HCT116 (cell line): ENCODE results near the gene HCN3. TPM values are rescaled to one million over a fixed set of nuclear protein-coding genes. Genes with fewer than 3 reads are reported as not detected.

ENCODE experiments used
- ATAC-seq: fragments of 200-7000 bp; cut with Tn5 transposase; 2 replicates; pipeline ENCODE4 v1.9.1; 2020; ENCODE audit warnings: mild to moderate bottlenecking, moderate library complexity
- BruUV-seq: library from RNA; stranded (reverse); fragments of 400-500 nt; replicated peaks from 2 replicates; lab custom pipeline; 2021; lab: Mats Ljungman, UMichigan
- CTCF ChIA-PET: fragments of 300-600 bp; sonication (Branson Sonifier 250); formaldehyde crosslinking; loops from one replicate; lab custom pipeline; 2021; ENCODE audit warnings: antibody characterized with exemption; lab: Charles Lee
- POLR2A ChIA-PET: fragments of 300-600, 350-600 bp; sonication (Branson Sonifier 250); formaldehyde crosslinking; loops from one replicate; lab custom pipeline; 2021; ENCODE audit warnings: antibody characterized with exemption; lab: Charles Lee
- RAD21 ChIA-PET, 2 experiments: fragments of 300-600 bp; sonication (Branson Sonifier 250); formaldehyde crosslinking; loops; one replicate each; lab custom pipeline; 2023; ENCODE audit warnings: low total read pairs in 2 of 2; ENCODE audit not compliant: uncharacterized antibody in 2 of 2, unreplicated experiment in 2 of 2, low non-redundant PET in 1 of 2; lab: Charles Lee
- DNase-seq: peaks from one replicate; pipeline ENCODE4 v3.0.0-alpha.2; 2010; ENCODE audit warnings: low read depth, low spot score
- H2AFZ ChIP-seq: fragments of 200-600 bp; shearing (Covaris generic), sonication (generic); 2 replicates; pipeline ENCODE4 v1.6.1; 2017; ENCODE audit warnings: low read depth, mixed run types, mixed read lengths, antibody characterized with exemption, low read length; ENCODE audit not compliant: poor library complexity, severe bottlenecking
- H3K27ac ChIP-seq: 2 replicates; pipeline ENCODE4 v1.5.1; 2012; ENCODE audit warnings: low read depth, low read length
- H3K27me3 ChIP-seq: fragments of 200-600 bp; sonication (generic); 2 replicates; pipeline ENCODE4 v1.6.1; 2016; ENCODE audit warnings: mixed run types, low read length, mixed read lengths; ENCODE audit not compliant: insufficient read depth
- H3K36me3 ChIP-seq, 2 experiments: fragments of 200-500 bp in 1 of 2; fragments of 200-600 bp in 1 of 2; sonication (Bioruptor generic) in 1 of 2; sonication (generic) in 1 of 2; 2 replicates each; pipeline versions ENCODE4 v1.5.1 to v1.6.1; 2014 to 2016; ENCODE audit warnings: low read length in 2 of 2, inconsistent platforms in 1 of 2, mixed read lengths in 1 of 2, mixed run types in 1 of 2; ENCODE audit not compliant: insufficient read depth in 2 of 2, control insufficient read depth in 1 of 2
- H3K4me1 ChIP-seq, 2 experiments: fragments of 200-600 bp in 1 of 2; sonication (generic) in 1 of 2; 2 replicates each; pipeline versions ENCODE4 v1.5.1 to v1.6.1; 2012 to 2017; ENCODE audit warnings: low read length in 2 of 2, inconsistent platforms in 1 of 2, mild to moderate bottlenecking in 1 of 2, mixed read lengths in 1 of 2, mixed run types in 1 of 2, moderate library complexity in 1 of 2; ENCODE audit not compliant: insufficient read depth in 2 of 2, control insufficient read depth in 1 of 2
- H3K4me2 ChIP-seq: fragments of 200-600 bp; sonication (generic); 2 replicates; pipeline ENCODE4 v1.6.1; 2017; ENCODE audit warnings: mixed run types, low read length, mixed read lengths
- H3K4me3 ChIP-seq, 2 experiments: fragments of 200-600 bp in 1 of 2; sonication (generic) in 1 of 2; replicated peaks in 1 of 2; 2 replicates each; pipeline ENCODE4 v1.5.1; 2011 to 2016; ENCODE audit warnings: low read length in 2 of 2, control low read depth in 1 of 2, low read depth in 1 of 2, mild to moderate bottlenecking in 1 of 2, mixed read lengths in 1 of 2, mixed run types in 1 of 2
- H3K79me2 ChIP-seq: fragments of 200-600 bp; sonication (generic); 2 replicates; pipeline ENCODE4 v1.6.1; 2017; ENCODE audit warnings: mild to moderate bottlenecking, mixed run types, low read length, moderate library complexity, mixed read lengths; ENCODE audit not compliant: insufficient read depth
- H3K9ac ChIP-seq: fragments of 200-600 bp; sonication (generic); 2 replicates; pipeline ENCODE4 v1.6.1; 2016; ENCODE audit warnings: low read length, mixed read lengths
- H3K9me2 ChIP-seq: fragments of 200-600 bp; sonication (generic), shearing (Covaris generic); 2 replicates; pipeline ENCODE4 v1.6.1; 2017; ENCODE audit warnings: mixed run types, mild to moderate bottlenecking, moderate library complexity; ENCODE audit not compliant: insufficient read depth
- H3K9me3 ChIP-seq, 2 experiments: fragments of 200-500 bp in 1 of 2; fragments of 200-600 bp in 1 of 2; sonication (Bioruptor generic) in 1 of 2; sonication (generic) in 1 of 2; 2 replicates each; pipeline ENCODE4 v1.6.1; 2014 to 2017; ENCODE audit warnings: low read length in 2 of 2, mixed read lengths in 2 of 2, inconsistent platforms in 1 of 2, low read depth in 1 of 2, mild to moderate bottlenecking in 1 of 2, mixed run types in 1 of 2, moderate library complexity in 1 of 2; ENCODE audit not compliant: control insufficient read depth in 1 of 2, insufficient read depth in 1 of 2
- H4K20me1 ChIP-seq: fragments of 200-600 bp; sonication (generic), shearing (Covaris generic); 2 replicates; pipeline ENCODE4 v1.6.1; 2017; ENCODE audit warnings: mixed run types, mild to moderate bottlenecking, moderate library complexity; ENCODE audit not compliant: insufficient read depth
- CEBPB ChIP-seq: IDR thresholded peaks from 2 replicates; pipeline ENCODE4 v1.6.1; 2012; ENCODE audit warnings: low read depth
- EZH2 ChIP-seq: fragments of 200-600 bp; sonication (generic); IDR thresholded peaks from 2 replicates; pipeline ENCODE4 v1.6.1; 2017; ENCODE audit warnings: antibody characterized with exemption, mixed run types
- EZH2phosphoT487 ChIP-seq: fragments of 200-600 bp; IDR thresholded peaks from 2 replicates; pipeline ENCODE4 v1.6.1; 2018; ENCODE audit warnings: antibody characterized with exemption, borderline replicate concordance
- FOSL1 ChIP-seq: IDR thresholded peaks from 2 replicates; pipeline ENCODE4 v1.6.1; 2012; ENCODE audit warnings: low read depth
- JUND ChIP-seq: IDR thresholded peaks from 2 replicates; pipeline ENCODE4 v1.6.1; 2012
- POLR2AphosphoS5 ChIP-seq: IDR thresholded peaks from 2 replicates; pipeline ENCODE4 v1.6.1; 2011; ENCODE audit warnings: mild to moderate bottlenecking, low read depth, low read length, moderate library complexity
- SP1 ChIP-seq: IDR thresholded peaks from 2 replicates; pipeline ENCODE4 v1.6.1; 2012; ENCODE audit warnings: low read depth
- YY1 ChIP-seq: IDR thresholded peaks from 2 replicates; pipeline ENCODE4 v1.6.1; 2011; ENCODE audit warnings: low read length, low read depth, moderate library complexity, mild to moderate bottlenecking; ENCODE audit not compliant: insufficient replicate concordance; ENCODE audit errors: extremely low read depth
- ZFX ChIP-seq: fragments of 450-650 bp; IDR thresholded peaks from 2 replicates; pipeline ENCODE4 v1.6.1; 2017
- intact Hi-C: fragments of 100-400 bp; cut with micrococcal nuclease; formaldehyde crosslinking; loops from 2 replicates; pipeline ENCODE4 v1.10.0; 2022
- total RNA-seq: library from RNA; stranded (reverse); gene quantifications from one replicate; pipeline ENCODE4 v1.2.1, GENCODE V29; 2021; ENCODE audit not compliant: unreplicated experiment
- TF ChIP-seq, protein P1 (sequence below): IDR thresholded peaks from 2 replicates; pipeline ENCODE4 v1.6.1; 2012
- TF ChIP-seq, protein P2 (sequence below): IDR thresholded peaks from 2 replicates; pipeline ENCODE4 v1.6.1; 2012; ENCODE audit warnings: low read depth
- TF ChIP-seq, protein P3 (sequence below): IDR thresholded peaks from 2 replicates; pipeline ENCODE4 v1.6.1; 2012

The HCN3 gene
- total RNA-seq, 1 experiment from 2014 or later: 8.5 TPM

DNA sequence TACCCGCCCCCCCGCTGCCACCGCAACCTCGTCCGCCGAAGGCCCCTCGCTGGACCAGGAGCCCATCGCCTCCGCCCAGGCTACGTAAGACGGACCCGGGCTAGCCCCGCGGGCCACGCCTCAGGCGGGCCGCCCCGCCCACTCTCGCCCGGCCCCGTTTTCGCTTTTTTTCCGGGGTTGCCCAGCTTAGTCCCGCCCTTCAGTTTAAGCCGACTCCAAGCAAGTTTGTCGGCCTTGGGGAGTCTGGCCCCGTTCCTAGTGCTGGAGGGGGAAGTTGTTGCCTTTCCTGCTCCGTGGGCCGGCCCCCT, 46.4 kb downstream of the HCN3 start:
- CTCF ChIA-PET: interaction anchor here (1.0 to 3.9 kb wide), 10 partner anchors 16 to 176 kb away, joined by 3 to 44 read pairs (median 6); partner anchors contain the start of genes FDPS, HCN3, KRTCAP2 and MTX1
- RAD21 ChIA-PET: interaction anchor here (0.6 to 1.5 kb wide), 6 partner anchors 51 to 810 kb away, joined by 3 to 9 read pairs (median 4); partner anchors contain the start of genes CLK2 (in 1 of the 2) and SCAMP3 (in 1 of the 2)
- H3K4me2 ChIP-seq: peak overlapping the region; percentile 100
- intact Hi-C loops: loop anchor here (1.0 to 10.0 kb wide), 4 partner anchors 46 to 269 kb away; partner anchors contain the start of genes HCN3, KRTCAP2 and TRIM46
- POLR2A ChIA-PET: interaction anchor here (0.6 to 1.7 kb wide), 5 partner anchors 16 to 681 kb away, joined by 3 to 11 read pairs (median 5); partner anchors contain the start of genes CLK2 and FDPS
- H3K4me1 ChIP-seq: peaks cover 15 to 25% of the 10 kb centered on the region in 2 experiments
- no peaks in the 10 kb centered on the region for H3K9me3 ChIP-seq
- peaks cover 39% of the 10 kb centered on the region; the same call in 1 of the 2 replicates for H3K79me2 ChIP-seq
- peaks cover 25 to 34% of the 10 kb centered on the region in 2 experiments; a peak in 3 of 4 replicates for H3K36me3 ChIP-seq
- peak; percentile 60 for TF ChIP-seq POLR2AphosphoS5
- TF ChIP-seq ZFX: no peak
- H3K27me3 ChIP-seq: no peaks in the 10 kb centered on the region
- DNase-seq (peak; percentile 80), ATAC-seq (peak; percentile 63)
- H3K27ac ChIP-seq: peak overlapping the region; percentile 96
- no peak overlapping the region for H2AFZ ChIP-seq
- H3K9ac ChIP-seq: peak overlapping the region; percentile 87
- H4K20me1 ChIP-seq: no peaks in the 10 kb centered on the region
- H3K4me3 ChIP-seq: peak overlapping the region; percentile 83 to 96
- BruUV-seq: no TSS peak
- H3K9me2 ChIP-seq: no peaks in the 10 kb centered on the region

DNA sequence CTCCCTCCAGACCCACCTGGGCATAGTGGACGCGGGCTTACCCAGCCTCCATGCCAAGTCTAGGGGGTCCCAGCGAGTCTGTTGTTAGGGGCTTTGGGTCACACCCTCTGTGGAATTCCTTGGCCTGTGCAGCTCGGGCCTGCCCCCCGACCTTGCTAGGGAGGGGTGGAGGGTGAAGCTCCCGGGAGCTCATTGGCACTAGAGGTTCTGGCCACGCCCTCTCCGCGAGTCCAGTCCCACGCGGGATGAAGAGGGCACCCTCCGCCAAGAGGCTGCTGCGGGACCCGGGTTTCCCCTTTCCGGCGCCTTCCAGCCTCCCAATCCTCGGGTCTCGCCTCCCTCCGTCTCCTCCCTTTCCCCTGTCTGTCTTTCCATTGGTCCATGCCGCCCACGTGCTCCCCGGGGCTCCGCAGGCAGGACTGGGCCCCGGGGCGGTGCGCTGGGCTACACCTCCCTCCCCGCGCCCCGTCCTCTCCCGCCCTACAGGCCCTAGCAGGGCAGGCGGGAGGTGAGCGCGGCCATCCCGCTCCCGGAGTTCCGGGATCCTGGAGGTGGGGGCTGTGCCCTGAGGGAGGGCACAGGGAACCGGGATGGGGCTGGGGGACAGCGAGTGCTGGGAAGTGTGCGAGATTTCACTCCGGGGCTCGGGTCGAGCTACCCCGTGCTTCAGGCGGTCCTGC, 46.9 kb downstream of the HCN3 start:
- Histone ChIP-seq H3K79me2 (peaks cover 39% of the 10 kb centered on the region; the same call in 1 of the 2 replicates), H3K27ac (peak overlapping the region; percentile 96), H3K4me2 (peak overlapping the region; percentile 100), H3K9me3 (no peaks in the 10 kb centered on the region), H4K20me1 (no peaks in the 10 kb centered on the region), H3K27me3 (no peaks in the 10 kb centered on the region), H3K4me3 (peak overlapping the region; percentile 83 to 96), H3K9me2 (no peaks in the 10 kb centered on the region), H3K9ac (peak overlapping the region; percentile 87), H3K36me3 (peaks cover 20 to 30% of the 10 kb centered on the region in 2 experiments; a peak in 3 of 4 replicates), H3K4me1 (peaks cover 15 to 25% of the 10 kb centered on the region in 2 experiments), H2AFZ (no peak overlapping the region)
- intact Hi-C loops: loop anchor here (1.0 to 10.0 kb wide), 3 partner anchors 74 to 268 kb away; partner anchors contain the start of genes KRTCAP2 and TRIM46
- ChIA-PET RAD21 (interaction anchor here (0.6 to 1.5 kb wide), 6 partner anchors 51 to 811 kb away, joined by 3 to 9 read pairs (median 4); partner anchors contain the start of genes CLK2 (in 1 of the 2) and SCAMP3 (in 1 of the 2)), CTCF (interaction anchor here (1.0 to 3.9 kb wide), 9 partner anchors 16 to 176 kb away, joined by 3 to 44 read pairs (median 6); partner anchors contain the start of genes FDPS, HCN3, MTX1 and THBS3), POLR2A (interaction anchor here (0.6 to 1.7 kb wide), 5 partner anchors 16 to 681 kb away, joined by 3 to 11 read pairs (median 5); partner anchors contain the start of genes CLK2 and FDPS)
- peak; percentile 89 for DNase-seq
- no TSS peak for BruUV-seq
- ATAC-seq: peak; percentile 77
- TF ChIP-seq ZFX (peak; percentile 48; the same call in 1 of the 2 replicates), CEBPB (no peak), EZH2 (no peak), FOSL1 (no peak), POLR2AphosphoS5 (peak; percentile 80), SP1 (no peak), JUND (no peak), EZH2phosphoT487 (no peak), YY1 (peak; percentile 33)
- TF ChIP-seq, protein P1, sequence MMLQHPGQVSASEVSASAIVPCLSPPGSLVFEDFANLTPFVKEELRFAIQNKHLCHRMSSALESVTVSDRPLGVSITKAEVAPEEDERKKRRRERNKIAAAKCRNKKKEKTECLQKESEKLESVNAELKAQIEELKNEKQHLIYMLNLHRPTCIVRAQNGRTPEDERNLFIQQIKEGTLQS: no peak
- TF ChIP-seq, protein P2, sequence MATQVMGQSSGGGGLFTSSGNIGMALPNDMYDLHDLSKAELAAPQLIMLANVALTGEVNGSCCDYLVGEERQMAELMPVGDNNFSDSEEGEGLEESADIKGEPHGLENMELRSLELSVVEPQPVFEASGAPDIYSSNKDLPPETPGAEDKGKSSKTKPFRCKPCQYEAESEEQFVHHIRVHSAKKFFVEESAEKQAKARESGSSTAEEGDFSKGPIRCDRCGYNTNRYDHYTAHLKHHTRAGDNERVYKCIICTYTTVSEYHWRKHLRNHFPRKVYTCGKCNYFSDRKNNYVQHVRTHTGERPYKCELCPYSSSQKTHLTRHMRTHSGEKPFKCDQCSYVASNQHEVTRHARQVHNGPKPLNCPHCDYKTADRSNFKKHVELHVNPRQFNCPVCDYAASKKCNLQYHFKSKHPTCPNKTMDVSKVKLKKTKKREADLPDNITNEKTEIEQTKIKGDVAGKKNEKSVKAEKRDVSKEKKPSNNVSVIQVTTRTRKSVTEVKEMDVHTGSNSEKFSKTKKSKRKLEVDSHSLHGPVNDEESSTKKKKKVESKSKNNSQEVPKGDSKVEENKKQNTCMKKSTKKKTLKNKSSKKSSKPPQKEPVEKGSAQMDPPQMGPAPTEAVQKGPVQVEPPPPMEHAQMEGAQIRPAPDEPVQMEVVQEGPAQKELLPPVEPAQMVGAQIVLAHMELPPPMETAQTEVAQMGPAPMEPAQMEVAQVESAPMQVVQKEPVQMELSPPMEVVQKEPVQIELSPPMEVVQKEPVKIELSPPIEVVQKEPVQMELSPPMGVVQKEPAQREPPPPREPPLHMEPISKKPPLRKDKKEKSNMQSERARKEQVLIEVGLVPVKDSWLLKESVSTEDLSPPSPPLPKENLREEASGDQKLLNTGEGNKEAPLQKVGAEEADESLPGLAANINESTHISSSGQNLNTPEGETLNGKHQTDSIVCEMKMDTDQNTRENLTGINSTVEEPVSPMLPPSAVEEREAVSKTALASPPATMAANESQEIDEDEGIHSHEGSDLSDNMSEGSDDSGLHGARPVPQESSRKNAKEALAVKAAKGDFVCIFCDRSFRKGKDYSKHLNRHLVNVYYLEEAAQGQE: no peak
- TF ChIP-seq, protein P3, sequence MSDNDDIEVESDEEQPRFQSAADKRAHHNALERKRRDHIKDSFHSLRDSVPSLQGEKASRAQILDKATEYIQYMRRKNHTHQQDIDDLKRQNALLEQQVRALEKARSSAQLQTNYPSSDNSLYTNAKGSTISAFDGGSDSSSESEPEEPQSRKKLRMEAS: no peak
